Measurements from ENCODE around the gene KIAA0753. TPM values are rescaled to one million over a fixed set of nuclear protein-coding genes. Genes with fewer than 3 reads are reported as not detected.

The KIAA0753 gene
- total and polyA plus RNA-seq, 10 of the 15 experiments (the other 5 are each of a cell fraction or from before 2014, with no cell fraction given) = 2.2 to 15.2 (median 7.7) TPM

- DNase-seq (ENCODE audit: low read depth, low spot score) (no peak), FAIRE-seq (no peak), ATAC-seq (no peak)
- CTCF ChIA-PET = no interaction called here
- intact Hi-C loops (cut with micrococcal nuclease; ENCODE audit: unreplicated experiment) = no loop called here
- H3K27me3 ChIP-seq (replicated peaks in 1 of 2; ENCODE audit: control insufficient read depth in 2 of 2, insufficient read depth in 2 of 2, low read length in 1 of 2) = peaks cover 0 to 5% of the 10 kb centered on the region in 2 experiments; a peak in 3 of 4 replicates
- no peaks in the 10 kb centered on the region for H3K79me2 ChIP-seq (ENCODE audit: control insufficient read depth, insufficient read depth, low read length)
- no peak overlapping the region for H3K4me3 ChIP-seq
- no TSS peak for BruUV-seq (replicated peaks)
- no peak overlapping the region for H3K27ac ChIP-seq (ENCODE audit: control insufficient read depth, insufficient read depth)
- RAD21 ChIA-PET (ENCODE audit: unreplicated experiment) = no interaction called here
- H2AFZ ChIP-seq (ENCODE audit: control insufficient read depth, low read depth, low read length) = no peak overlapping the region
- H3K4me1 ChIP-seq (ENCODE audit: control insufficient read depth, insufficient read depth, low read length) = peaks cover 4% of the 10 kb centered on the region; the same call in 1 of the 2 replicates
- POLR2A ChIA-PET = interaction anchor here (0.7 kb wide), 2 partner anchors 17 to 443 kb away, joined by 4 to 6 read pairs; no protein-coding TSS in a partner anchor
- in situ Hi-C loops (cut with MboI) = no loop called here
- H4K20me1 ChIP-seq (ENCODE audit: control insufficient read depth, insufficient read depth) = no peaks in the 10 kb centered on the region
- H3K36me3 ChIP-seq (ENCODE audit: control insufficient read depth in 2 of 2, insufficient read depth in 2 of 2, low read length in 1 of 2) = no peaks in the 10 kb centered on the region
- SMC1A ChIA-PET (ENCODE audit: uncharacterized antibody, unreplicated experiment) = no interaction called here
- H3K4me2 ChIP-seq (ENCODE audit: control insufficient read depth, insufficient read depth) = no peak overlapping the region
- WGBS (ENCODE audit: insufficient coverage, insufficient replicate concordance, low lambda C conversion rate, missing lambda C conversion rate) = 47% methylated on average over 6 of the region's 6 CpGs
- H3K9me3 ChIP-seq (replicated peaks; ENCODE audit: control insufficient read depth, insufficient read depth, low read length) = no peaks in the 10 kb centered on the region
- TF ChIP-seq ELK1 (IDR thresholded peaks at IDR 0.05; ENCODE audit: low read depth, low read length) (no peak), ZBTB33 (IDR thresholded peaks at IDR 0.05) (no peak), ATF3 (IDR thresholded peaks at IDR 0.05; ENCODE audit: borderline replicate concordance, extremely low read depth, low read depth, low read length) (no peak), EP300 (IDR thresholded peaks at IDR 0.05; ENCODE audit: borderline replicate concordance in 1 of 2, control insufficient read depth in 1 of 2, low read depth in 2 of 2, low read length in 2 of 2) (no peak), CREM (IDR thresholded peaks at IDR 0.05; ENCODE audit: low read depth) (no peak), FOXM1 (IDR thresholded peaks at IDR 0.05; ENCODE audit: low read depth, low read length) (no peak), RUNX3 (IDR thresholded peaks at IDR 0.05; ENCODE audit: low read length) (no peak), SREBF2 (IDR thresholded peaks at IDR 0.05; ENCODE audit: low read length) (no peak), TCF3 (IDR thresholded peaks at IDR 0.05; ENCODE audit: borderline replicate concordance, insufficient read depth, low read depth, low read length) (no peak)
- no peak overlapping the region for H3K9ac ChIP-seq (ENCODE audit: control insufficient read depth, insufficient read depth, low read length)
These were observed 38.7 kb upstream of the KIAA0753 start for GRCh38 chr17:6679241-6679640.
